Measurements from ENCODE around the gene MYMX.

MYMX gene

GRCh38 chr6:44265722-44266233 is 49.1 kb downstream of the MYMX start:
- no peak for DNase-seq

GRCh38 chr6:44266347-44266746 is 49.6 kb downstream of the MYMX start:
- no peak for DNase-seq

GRCh38 chr6:44267252-44267651 is 50.5 kb downstream of the MYMX start:
- DNase-seq = no peak

Measured in fibroblast of skin of abdomen (primary cell).